Activated naive CD8-positive, alpha-beta T cell (primary cell): ENCODE results near the gene RDX.

ENCODE experiments used
- H3K27ac Mint-ChIP-seq: one replicate; pipeline ENCODE4 v1.8.0; 2021; ENCODE audit warnings: mixed read lengths
- H3K27me3 Mint-ChIP-seq: one replicate; pipeline ENCODE4 v1.8.0; 2021; ENCODE audit warnings: mixed read lengths
- H3K36me3 Mint-ChIP-seq: one replicate; pipeline ENCODE4 v1.8.0; 2021; ENCODE audit warnings: mixed read lengths
- H3K4me1 Mint-ChIP-seq: one replicate; pipeline ENCODE4 v1.8.0; 2021; ENCODE audit warnings: low read depth, mixed read lengths
- H3K4me3 Mint-ChIP-seq: one replicate; pipeline ENCODE4 v1.8.0; 2021; ENCODE audit warnings: mild to moderate bottlenecking, mixed read lengths
- H3K9me3 Mint-ChIP-seq: one replicate; pipeline ENCODE4 v1.8.0; 2021; ENCODE audit warnings: low read depth, mixed read lengths

The RDX gene

DNA sequence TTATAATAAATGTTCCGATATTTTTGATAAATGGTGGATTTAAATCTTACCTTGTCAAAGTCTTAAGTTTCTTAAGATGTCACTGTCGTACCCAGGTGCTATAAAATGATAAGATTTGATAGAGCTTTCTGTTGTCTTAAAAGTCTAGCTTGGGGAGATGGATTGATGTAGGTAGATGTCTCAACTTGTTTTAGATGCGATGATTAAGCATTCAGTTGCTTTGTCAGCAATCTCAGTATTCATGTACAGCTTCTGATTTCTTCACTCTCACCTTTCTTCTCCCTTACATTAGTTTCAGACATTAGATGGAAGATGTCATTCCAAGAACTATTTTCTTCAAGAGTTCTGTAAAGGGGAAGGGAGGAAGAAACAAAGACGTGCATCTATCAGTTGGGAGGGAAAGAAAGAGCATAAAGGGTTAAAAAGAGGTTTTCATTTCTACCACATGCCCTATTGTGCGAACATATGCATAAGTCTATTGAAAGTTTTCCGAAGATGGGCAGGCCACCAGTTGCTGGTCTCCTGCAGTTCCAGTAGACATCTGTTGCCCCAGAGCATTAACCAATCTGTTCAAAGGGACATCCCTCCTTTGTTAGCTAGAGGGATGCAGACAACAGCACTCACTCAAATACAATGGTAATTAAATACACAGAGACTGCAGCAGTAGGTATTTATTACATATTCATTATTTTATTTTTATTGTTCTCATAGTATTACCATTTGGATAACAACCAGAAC lies 164.9 kb downstream of the RDX start:
- no peaks in the 10 kb centered on the region for H3K9me3 Mint-ChIP-seq
- H3K36me3 Mint-ChIP-seq = no peaks in the 10 kb centered on the region
- H3K27me3 Mint-ChIP-seq = peaks cover 10% of the 10 kb centered on the region
- H3K4me3 Mint-ChIP-seq = no peak overlapping the region
- H3K27ac Mint-ChIP-seq = no peak overlapping the region
- H3K4me1 Mint-ChIP-seq = no peaks in the 10 kb centered on the region

DNA sequence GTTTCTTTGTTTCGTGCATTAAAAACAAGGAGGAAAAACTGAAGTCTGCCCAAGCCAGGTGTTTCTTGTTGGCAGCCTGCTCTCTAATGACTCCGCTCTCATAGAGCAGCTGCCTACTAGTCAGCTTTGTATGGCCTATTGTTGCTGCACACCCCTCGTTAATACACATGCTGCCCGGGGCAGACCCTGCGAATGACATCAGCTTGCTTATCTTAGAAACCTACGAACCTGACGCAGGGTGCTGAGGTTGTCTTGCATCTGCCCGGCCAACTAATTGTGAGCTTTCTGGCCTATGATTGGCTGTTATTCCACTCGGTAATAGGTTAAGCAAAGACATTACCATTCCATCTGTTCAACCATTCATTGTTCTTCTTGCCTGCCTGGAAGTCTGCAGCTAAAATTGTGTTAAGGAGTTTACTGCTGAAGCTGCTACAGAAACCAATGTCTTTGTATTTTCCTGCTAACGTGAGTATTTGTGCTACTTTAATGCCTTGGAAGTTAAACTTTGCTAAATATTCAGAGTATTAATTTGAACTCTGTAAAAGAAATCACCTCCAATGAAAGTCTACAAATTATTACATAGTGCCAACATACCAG lies 165.7 kb downstream of the RDX start:
- Mint-ChIP-seq H3K9me3 (no peaks in the 10 kb centered on the region), H3K4me3 (no peak overlapping the region), H3K27me3 (peaks cover 9% of the 10 kb centered on the region), H3K4me1 (no peaks in the 10 kb centered on the region), H3K27ac (no peak overlapping the region), H3K36me3 (no peaks in the 10 kb centered on the region)

DNA sequence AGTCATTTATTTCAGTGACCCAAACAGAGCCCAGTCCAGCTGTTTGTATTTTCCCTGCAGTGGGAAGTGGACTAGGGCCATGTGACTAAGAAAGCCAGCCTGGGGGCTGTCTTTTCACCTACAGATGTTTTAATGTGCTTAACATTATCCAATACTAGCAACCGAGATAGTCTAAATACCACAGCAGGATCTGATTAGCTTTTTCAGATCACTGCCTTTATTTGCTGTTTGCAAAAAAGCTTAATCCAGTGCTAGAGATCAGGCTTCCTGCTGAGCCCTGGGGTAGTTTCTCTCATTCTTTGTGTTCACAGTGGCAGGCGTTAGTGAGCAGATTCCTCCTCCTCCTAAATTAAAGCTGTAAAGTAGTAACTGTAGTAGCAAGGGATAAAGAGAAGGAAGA lies 168.3 kb downstream of the RDX start:
- H3K4me1 Mint-ChIP-seq = no peaks in the 10 kb centered on the region
- no peak overlapping the region for H3K4me3 Mint-ChIP-seq
- H3K27me3 Mint-ChIP-seq = peaks cover 9% of the 10 kb centered on the region
- no peaks in the 10 kb centered on the region for H3K36me3 Mint-ChIP-seq
- H3K9me3 Mint-ChIP-seq = no peaks in the 10 kb centered on the region
- H3K27ac Mint-ChIP-seq = no peak overlapping the region

DNA sequence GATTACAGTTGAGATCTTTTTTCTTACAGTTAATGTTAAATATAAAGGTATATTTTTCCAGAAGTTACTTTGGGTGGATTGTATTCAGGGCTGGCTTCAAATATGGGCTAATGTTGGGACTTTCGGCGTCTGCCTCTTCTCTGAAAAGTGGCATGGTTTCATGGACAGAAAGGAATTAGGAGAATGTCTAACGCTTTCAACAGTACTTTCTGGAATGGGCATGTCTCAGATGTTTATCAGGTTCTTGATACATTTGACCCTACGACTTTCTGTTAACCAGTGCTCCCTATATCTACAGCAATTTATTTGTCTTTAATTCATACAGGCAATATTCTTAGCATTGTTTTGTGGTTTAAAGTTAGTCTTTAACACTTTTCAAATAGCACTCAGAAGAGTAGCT lies 169.5 kb downstream of the RDX start:
- Mint-ChIP-seq H3K36me3 (no peaks in the 10 kb centered on the region), H3K4me3 (no peak overlapping the region), H3K27ac (no peak overlapping the region), H3K4me1 (no peaks in the 10 kb centered on the region), H3K27me3 (peaks cover 9% of the 10 kb centered on the region), H3K9me3 (no peaks in the 10 kb centered on the region)

DNA sequence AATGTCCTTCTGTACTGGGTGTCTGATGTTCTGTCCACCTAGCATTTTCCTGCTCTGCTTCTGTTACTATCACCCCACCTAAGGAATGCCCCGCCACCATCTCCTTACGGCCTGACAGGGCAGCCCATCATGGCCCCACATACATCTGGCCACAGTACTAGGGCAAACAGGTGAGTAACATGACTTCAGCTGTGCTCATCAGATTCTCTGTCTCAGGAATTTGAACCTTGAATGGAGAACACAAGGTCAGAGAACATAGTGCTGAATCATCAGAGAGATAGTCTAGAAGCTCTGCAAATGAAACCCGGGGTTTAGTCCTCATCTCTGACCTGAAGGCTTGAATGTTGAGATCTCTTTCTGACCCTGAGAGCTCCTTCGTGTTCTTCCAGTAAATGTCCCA lies 170.8 kb downstream of the RDX start:
- peaks cover 6% of the 10 kb centered on the region for H3K27me3 Mint-ChIP-seq
- H3K9me3 Mint-ChIP-seq = no peaks in the 10 kb centered on the region
- H3K4me3 Mint-ChIP-seq = no peak overlapping the region
- no peak overlapping the region for H3K27ac Mint-ChIP-seq
- no peaks in the 10 kb centered on the region for H3K36me3 Mint-ChIP-seq
- H3K4me1 Mint-ChIP-seq = no peaks in the 10 kb centered on the region
